HuH-7.5 (cell line): ENCODE measurements around the gene DPYD.
"Not testable (repeated sequence)": the region's sequence is repeated elsewhere in the genome, so short reads cannot be mapped to it uniquely, and the experiment has no call there.

Experiments
- DNase-seq: peaks from one replicate; pipeline ENCODE4 v3.0.0; 2011; ENCODE audit warnings: low spot score

The DPYD gene

DNA sequence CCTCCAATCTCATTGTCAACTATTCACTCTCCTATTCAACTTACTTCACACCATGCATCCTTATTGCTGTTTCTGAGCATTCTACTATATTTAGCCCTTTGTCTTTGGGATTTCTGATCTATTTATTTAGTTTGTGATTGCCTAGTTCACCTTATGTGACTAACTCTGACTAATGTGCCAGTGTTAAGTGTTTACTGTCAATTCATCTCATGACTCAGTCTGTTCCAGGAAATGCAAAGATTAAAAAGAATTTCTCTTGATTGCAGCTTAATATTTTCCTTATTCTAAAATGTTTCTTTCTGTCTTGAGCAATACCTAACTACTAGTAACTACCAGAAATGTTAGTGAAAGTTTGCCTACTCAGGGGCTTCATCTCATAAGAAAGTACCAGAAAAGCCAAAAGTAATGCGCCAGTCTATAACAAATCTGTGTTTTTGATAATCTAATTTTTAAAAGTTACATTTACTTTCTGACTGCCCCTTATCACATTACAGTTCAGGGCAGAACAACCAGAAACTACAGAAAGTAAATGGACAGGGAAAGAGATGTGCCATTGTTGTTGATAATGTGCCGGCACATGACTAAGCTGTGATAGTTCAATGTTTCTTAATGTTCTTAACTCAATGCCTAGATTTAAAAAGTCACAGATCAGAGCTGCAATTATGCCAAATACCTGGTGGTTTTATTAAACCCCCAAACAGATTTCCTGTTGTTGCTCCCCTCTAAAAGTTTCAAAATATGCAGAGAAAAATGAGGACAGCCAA lies 642.8 kb downstream of the DPYD start:
- DNase-seq: no peak

DNA sequence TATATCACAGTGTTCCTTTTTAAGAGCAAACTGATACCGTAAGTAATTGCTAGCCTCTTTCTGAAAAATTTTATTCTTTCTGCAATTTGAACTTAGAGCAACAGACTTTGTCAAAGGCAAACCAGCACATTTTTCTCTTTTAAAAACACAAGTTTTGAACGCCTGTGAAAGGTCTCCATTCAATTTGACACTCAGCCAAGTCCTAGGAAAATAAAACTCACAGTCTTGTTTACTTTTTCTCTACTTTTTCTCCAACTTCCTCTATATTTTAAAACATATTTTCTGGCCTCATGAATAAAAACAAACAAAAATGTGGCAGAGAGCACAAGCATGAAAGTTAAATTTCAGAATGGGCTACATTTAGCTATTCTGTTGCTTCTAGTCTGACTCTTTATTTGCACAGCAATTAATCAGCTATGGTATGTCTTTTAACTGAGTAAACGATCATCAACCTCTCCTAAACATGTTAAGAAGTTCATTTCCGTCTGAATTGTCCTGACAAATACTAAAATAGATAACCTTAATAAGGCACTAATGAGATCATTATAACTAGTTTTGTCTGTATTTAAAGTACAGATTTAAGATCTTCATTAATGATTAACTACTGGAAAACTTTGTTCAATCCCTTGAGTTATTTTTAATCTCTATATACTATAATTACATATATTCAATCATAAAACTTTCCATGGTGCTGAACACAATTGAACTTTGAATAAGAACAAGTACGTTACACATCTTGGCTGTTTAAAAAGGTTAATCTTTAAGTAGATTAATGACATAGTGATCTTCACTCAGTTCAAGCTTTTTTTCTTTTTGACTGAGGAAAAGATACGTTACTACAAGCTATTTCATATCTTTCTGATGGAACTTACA lies 648.7 kb downstream of the DPYD start:
- no peak for DNase-seq

DNA sequence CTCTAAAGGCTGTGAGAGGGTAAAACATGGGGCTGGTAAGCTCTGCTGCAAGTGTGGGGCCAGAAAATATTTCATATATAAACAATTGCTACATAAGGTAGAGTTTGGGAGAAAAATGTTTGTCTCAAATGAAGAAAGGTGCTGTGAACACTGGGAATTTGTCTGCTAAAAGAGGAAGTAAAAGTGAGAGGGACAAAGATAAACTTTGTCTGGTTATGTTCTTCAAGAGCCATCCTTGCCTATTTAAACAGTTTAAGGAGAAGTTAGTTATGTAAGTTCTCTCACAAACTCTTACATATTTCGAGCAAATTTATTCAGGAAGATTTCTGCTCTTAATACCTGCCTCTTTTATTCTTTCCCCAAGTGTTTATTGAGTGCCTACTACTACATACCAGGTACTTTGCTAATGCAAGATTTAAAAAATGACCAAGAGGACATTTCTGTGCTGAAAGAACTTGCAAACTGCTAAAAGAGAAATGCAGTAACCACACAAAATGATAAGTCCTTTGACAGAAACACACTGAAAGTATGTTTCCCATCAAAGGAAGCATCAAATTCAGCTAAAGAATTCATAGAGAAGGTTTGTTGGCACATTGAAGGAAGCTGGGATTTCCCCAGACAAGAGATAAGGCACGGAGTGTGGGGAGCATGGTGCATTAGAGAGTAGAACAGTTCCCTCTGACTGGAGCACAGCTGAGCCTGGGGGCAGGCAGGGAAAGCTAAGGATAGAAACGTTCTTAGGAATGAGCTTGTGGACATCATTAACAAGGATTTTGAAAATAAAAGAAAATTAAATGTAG lies 650.1 kb downstream of the DPYD start:
- no peak for DNase-seq

DNA sequence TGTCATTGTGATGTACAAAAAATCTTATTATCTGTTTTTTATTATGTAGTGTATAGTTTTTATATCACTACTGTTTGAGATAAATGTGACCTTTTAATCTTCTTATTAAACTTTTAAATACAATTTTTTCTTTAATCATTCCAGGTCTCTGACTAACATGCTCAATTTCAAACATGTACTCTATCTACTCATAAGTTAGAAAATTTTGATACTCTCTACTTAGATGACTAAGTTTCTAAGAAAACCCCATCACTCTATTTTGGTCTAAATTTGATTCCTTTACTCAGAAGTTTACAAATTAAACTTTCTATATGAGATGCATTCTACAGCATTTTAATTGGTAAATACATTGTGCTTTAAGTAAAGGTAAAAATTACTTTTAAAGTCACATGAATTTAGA lies 655.2 kb downstream of the DPYD start:
- DNase-seq: no peak

DNA sequence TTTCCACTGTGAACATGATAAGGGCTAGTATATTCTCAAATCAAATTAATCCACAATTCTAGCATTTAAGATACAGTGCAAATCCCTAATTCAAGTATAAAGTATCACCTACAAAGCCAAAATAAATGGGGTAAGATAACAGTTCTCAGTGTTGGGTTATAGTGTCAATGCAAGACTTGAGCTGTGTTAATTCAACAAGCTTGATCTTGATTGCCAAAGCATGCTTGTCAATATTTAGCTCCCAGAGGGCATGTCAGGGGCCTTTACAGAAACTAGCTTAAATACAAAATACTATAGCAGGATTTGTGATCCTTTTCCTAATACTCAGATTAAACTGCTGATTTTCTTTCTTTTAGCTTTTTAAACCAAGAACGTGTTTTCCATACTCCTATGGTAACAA lies 658.0 kb downstream of the DPYD start:
- DNase-seq: no peak

DNA sequence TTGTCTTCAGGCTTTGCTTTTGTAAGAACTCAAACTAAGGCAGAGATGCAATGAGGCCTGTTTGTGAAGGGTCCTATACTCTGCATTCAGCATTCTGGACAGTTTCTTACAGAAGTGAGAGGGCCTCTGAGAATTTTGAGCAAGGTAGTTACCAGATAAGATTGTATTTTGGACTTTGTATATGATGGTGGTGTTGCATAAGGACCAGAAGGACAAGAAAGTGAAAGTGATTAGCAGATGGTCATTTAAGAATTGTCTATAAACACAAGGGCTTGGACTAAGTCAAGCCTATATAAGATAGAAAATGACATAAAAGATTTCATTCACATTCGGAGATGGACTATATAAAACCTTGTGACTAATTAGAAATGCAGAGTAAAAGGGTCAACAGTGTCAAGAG lies 662.2 kb downstream of the DPYD start:
- DNase-seq: no peak

DNA sequence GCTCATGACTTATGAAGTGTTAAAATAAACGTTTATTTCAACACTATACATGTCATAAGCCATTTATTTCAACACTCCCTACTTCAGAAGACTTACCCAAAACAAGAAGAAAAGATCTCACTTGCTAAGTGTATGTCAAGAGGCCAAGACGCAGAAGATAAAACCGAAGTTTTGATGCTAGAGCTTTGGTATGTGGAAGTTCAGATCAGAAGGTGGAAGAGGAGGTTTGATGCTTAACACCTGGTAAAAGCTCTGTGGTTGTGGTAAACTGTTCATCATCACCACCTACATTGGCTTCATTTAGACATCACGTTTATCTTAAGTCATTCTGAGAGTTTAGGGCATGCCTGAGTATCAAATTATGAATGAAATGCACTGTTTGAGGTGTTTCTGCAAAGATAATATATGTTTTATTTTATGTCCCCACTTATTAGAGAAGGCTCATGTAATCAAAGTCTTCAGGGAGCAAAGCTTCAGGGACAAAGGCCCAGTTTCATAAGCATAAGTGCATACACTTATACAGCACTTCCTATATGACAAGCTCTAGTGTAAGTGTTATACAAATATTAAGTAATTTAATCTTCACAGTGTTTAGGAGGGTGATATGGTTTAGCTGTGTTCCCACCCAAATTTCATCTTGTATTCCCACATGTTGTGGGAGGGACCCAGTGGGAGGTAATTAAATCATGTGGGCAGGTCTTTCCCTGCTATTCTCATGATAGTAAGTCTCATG lies 665.9 kb downstream of the DPYD start:
- DNase-seq: no peak

DNA sequence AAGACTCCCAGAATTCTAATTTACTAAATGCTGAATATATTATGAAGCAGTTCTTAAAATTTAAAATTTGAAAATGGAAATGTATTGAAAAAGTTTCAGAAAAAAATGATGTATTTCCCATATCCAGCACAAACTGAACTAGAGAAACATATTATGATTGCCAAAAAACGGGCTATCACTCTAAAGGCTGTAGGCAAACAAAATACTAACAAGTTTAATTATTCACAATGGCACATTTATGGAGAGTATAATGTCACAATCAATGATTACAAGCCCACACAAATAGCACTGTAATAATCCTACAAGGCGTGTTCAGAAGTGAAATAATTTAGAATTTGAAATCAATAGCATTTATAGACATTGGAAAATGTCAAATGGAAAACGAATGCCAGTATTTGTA lies 667.9 kb downstream of the DPYD start:
- DNase-seq: no peak

DNA sequence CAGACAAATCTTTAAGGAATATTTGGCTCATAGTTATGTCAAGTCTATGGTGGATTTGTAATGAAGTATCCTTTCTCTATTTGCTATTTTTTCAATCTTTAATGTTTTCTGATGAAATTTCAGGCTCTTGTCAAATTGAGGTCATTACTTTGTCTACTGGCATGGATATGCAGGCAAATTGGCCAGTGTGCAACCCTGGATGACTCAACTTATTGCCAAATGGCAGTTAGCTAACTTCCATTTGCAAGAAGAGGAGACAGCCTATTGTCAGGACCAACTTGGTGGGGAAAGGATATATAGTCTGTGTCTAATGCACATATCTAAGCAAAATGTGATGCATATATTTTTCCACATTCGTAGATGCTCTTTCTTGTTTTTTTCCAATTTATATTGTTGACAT lies 668.8 kb downstream of the DPYD start:
- no peak for DNase-seq

DNA sequence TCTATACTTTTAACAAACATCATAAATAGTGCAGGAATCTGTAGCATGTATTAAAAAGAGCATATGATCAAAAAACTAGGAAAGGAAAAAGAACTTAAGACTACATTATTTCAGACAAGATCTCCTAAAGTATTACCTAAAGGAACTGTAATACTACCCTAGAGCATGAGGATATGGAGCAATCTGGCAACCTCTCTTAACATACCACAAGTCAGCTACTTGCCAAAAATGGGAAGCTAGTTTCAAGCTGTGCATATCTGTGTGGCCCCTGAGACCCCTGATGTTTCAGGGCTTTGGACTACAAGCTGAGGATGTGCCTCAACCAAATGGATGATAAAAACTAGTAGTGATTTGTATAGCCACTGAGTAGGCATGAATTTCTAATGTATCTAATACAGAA lies 673.6 kb downstream of the DPYD start:
- DNase-seq: no peak

DNA sequence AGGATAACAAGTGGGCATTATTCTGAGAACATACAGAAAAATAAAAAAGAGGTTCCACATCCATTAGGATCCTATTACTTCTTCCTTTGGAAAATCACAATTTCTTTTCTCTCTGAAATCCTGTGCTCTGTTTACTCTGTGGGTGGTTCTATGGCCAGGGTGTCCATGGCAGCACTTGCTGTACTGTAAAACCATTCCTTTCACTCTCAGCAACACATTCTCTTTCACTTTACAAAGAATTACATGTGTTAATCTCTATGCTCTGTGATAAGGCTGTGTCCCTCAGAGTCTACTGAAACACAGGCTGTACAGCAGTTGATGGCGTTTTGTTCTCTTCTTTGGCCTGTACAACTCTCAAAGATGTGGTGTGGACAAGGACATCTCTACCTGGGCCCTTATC lies 675.2 kb downstream of the DPYD start:
- no peak for DNase-seq

DNA sequence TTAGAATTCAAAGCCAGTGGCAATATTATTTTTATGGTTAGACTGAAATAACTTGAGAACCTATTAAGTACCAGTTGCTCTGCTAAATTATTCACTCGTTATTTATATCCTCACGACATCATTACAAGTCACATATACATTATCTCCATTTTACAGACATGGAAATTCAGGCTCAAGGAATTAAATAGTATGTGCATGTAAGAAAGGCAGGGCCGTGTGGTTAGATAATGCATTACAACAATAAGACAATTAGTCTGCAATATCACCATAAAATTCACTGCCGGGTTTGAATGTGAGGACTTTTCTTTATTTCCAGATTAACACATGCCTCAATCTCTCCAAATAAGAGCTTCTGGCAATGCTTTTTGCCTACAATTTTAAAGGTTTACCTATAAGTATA lies 675.8 kb downstream of the DPYD start:
- no peak for DNase-seq

DNA sequence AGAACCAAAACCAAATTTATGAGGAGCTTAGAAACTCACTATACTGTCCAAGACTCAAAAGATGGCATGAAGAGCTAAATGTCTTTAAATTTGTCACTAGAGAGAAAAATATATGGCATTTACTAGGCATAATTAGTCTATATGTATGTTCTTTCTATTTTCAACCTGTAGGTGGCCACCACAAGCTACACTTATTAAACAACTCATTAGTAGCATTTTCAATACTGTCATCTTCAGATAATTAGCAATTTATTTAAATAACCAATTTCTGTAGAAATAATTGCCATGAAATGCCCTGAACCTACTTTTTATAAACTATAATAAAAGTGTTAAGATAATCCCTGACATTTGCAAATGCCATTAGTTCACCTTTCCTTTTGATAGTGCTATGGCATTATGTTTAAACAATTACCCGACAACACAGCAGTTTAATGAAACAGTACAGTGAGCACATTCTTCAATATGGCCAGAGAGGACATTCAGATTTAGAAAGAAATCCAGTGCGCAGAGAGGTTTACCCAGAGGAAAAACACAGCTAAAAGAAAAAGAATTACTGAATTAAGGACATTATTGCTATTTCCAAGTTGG lies 676.8 kb downstream of the DPYD start:
- DNase-seq: no peak

DNA sequence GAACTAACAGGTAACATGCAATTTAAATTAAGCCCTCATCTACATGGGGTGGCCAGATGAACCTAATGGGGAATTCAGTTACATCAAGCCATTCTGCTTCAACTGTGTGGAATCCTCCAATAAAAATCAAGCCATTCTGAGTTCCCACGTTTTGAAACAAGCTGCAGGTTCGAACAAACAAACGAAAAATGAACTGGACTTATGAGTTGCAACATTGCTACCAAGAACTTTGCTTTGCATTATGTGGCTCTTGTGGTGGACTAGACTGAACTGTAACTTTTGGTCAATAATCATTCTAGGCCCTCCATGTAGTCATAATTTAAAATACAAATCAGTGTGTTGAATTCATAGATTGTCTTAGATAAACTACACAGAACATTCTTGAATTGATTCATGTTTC lies 682.0 kb downstream of the DPYD start:
- no peak for DNase-seq

DNA sequence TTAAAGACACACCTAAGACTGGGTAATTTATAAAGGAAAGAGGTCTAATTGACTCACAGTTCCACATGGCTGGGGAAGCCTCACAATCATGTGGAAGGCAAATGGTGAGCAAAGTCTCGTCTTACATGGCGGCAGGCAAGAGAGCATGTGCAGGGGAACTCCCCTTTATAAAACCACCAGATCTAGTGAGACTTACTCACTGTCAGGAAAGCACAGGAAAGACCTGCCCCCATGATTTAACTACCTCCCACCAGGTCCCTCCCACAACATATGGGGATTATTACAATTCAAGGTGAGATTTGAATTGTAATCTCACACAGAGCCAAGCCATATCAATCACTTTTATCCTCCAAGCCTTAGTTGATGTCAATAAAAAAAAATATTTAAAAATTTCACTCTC lies 689.5 kb downstream of the DPYD start:
- not testable (repeated sequence) for DNase-seq

DNA sequence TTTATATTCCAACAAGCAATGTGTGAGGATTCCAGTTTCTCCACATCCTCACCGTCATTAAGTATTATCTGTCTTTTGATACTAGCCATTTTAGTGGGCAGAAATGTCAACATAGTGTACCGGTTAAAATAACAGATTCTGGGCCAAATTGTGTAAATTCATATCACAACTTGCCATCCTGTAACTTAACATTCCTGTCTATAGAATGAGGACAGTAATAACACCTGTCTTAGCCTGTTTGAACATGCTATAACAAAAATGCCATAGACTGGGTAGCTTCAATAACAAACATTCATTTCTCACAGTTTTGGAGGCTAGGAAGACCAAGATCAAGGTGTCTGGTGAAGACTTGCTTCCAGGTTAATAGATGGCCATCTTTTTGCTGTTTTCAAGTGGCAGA lies 708.2 kb downstream of the DPYD start:
- DNase-seq: no peak

DNA sequence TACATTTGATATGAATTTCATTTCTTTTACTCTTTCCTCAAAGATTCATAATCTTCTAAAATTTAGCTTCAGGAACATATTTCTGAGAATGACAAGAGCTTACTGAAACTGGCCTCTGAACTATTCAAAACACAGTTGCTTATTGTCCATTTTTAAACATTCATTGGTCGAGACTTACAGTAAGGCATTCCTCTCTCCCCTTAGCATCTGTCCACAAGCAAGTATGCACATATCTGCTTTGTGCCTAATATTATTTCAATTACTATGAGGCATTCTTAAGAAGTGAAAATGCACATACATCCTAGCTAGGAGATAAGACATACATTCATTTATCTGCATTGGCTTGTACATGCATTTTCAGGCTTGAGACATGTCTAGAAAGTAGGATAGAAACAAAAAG lies 710.5 kb downstream of the DPYD start:
- DNase-seq: no peak

DNA sequence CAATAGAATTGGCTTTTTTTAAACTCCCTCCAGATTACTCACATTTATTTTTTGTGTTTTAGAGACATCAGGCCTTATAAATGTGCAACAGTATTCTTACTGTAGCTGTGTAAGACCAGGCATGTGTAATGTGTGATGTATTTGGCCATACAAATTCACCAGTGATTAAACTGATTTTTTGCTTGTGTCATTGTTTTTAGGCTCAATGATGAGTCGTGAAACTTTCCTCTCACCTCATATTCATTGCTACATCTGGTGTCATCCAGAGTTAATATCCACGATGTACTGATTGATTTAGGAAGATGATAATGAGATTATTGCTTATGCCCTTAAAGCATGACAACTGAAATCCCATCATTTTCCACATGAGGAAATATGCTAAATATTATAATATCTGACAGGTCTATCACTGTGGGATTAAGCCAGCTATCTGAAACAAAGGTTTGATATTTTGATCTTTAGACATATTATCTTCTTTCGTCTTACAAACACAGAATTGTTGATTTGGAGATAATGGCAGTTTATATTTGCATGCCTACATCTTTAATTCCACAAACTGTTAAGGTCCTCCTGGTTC lies 711.4 kb downstream of the DPYD start:
- no peak for DNase-seq

DNA sequence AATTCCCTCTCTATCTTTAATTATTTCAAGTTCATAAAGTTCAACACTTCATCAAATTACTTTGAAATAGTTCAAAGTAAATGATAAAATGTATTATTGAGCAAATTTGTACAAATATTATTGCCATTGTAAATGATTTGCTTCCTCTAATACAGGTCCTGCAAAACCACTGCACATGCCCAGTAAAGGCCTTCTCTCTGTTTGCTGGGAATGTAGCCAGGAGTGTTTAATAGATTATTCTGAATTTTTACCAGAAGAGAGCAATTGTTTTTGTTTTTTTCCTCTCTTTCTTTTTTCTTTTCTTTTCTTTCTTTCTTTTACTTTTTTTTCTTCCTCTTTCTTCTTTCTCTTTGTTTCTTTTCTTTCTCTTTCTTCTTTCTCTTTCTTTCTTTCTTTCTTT lies 713.0 kb downstream of the DPYD start:
- DNase-seq: no peak

DNA sequence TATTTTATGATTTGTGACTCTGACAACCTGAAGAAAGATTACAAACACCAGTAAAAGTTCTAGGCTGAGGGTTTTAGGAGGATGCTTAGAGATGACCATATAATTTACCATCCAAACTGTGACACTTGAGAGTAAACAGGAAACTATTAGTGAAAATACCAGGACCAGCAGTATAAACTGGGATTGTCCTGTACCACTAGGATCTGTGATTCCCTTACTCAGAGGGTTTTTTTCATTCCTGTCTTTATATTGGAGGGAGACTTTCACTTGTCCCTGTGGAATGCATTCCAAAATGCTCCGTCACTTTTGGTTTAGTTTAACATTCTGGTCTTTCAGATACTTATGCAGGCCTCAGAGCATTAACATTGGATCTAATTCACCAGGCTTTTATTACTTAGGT lies 716.4 kb downstream of the DPYD start:
- no peak for DNase-seq
